HG02798 (cell line): Measurements from ENCODE around the gene ZNF407.
"Not testable (repeated sequence)": the region's sequence is repeated elsewhere in the genome, so short reads cannot be mapped to it uniquely, and the experiment has no call there.

ENCODE experiments used
- ATAC-seq: cut with Tn5 transposase; IDR thresholded peaks from one replicate; pipeline ENCODE4 v1.9.1; 2021; ENCODE audit warnings: mild to moderate bottlenecking; ENCODE audit not compliant: unreplicated experiment, poor library complexity

Gene ZNF407

DNA sequence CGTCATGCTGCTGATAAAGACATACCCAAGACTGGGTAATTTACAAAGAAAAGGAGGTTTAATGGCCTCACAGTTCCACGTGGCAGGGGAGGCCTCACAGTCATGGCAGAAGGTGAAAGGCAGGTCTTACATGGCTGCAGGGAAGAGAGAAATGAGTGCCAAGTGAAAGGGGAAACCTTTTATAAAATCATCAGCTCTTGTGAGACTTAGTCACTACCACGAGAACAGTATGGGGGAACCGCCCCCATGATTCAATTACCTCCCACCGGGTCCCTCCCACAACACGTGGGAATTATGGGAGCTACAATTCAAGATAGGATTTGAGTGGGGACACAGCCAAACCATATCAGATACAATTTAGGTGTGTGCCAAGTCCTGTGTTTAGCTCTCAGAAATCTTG lies 506.4 kb downstream of the ZNF407 start:
- ATAC-seq, result not testable (repeated sequence)

DNA sequence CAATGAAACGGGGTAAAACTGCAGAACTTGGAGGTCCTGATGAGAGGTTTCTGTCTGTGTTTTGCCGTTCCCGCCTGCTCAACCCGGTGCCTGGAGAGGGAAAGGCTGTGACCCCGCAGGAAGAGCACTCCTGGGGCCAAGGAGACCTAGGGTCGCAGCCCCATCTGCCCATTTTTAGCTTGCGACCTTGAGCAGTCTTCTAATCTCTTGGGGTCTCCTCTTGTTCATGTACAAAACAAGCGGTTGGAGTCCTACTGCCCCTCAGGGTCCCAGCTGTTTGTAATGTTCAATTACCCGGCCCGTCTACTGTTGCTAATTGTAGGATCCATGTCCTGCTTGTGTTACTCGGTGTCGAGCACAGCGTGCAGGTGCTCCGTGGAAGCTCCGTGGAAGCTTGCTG lies 506.8 kb downstream of the ZNF407 start:
- no peak for ATAC-seq

GRCh38 chr18:75105551-75106254 lies 508.0 kb downstream of the ZNF407 start:
- ATAC-seq, result no peak

DNA sequence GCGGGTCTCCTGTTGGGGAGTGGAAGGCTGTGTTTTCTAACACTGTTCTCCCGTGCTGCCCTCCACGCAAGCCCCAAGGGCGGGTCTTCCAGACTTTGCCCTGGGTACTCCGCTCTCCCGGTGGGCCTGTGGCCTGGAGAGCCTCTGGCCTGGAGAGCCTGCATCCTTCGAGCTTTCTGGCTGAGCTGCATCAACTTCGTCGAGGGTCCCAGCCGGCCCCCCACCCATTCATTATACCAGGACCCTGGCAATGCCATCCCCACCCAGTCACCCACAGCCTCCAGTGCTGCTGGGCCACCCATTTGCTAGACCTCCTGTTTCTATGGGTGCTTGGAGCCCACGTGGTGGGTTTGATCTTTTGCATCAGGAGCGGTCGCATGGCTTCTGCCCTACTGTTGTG lies 509.1 kb downstream of the ZNF407 start:
- ATAC-seq, result no peak

- ATAC-seq, result no peak
Measured at GRCh38 chr18:75107196-75107930, 509.7 kb downstream of the ZNF407 start.

DNA sequence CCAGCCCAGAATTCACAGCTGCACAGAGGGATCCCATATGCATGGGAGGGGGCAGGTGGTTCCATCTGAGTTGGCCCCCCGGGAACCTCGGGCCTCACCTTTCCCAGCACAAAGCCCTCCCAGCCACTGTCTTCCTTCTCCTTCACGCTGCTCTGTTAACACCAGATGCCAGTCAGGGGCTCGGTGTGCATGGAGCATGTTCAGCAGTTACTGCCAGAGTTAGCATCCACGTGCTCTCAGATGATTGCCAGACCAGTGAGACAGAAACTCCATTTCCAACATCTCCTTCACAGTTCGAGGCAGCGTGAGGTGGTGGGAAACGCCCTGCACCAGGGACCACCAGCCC lies 510.2 kb downstream of the ZNF407 start:
- ATAC-seq, result no peak

- ATAC-seq, result no peak
Measured at GRCh38 chr18:75108579-75109318, 511.1 kb downstream of the ZNF407 start.

DNA sequence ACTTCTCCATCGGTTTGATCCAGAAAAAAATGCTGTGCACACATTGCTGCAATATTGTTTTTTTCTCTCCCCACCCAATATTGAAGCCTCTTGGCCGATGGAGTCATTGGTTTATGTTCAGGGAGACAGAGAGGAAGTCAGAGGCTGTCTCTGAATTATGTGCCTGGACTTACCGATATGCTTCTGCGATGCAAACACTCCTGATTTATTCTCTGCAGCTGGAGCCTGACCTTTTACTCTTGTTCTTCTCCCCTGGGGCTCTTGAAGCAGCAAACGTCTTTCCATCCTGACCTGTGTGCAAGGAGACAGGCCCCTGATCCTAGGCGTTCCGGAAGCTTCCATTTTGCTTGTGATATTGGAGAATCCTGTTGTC lies 511.6 kb downstream of the ZNF407 start:
- no peak for ATAC-seq

DNA sequence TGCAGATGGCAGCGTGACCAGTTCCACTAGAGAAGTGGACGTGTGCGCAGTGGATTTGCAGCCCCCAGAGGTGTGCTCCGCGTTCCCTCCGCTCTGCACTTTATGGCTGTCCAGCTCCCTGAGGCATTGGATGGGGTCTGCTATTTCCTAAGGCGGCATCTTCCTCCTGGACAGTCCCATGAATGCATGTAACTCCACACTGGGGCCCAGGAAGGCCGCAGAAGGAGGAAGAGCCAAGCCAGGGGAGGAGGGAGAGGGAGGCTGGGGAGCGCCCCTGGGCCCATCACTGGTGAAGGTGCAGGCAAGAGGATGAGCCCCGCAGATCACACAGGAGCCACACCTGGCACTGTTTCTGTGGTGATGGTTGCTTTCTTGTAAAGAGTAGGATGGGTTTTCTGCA lies 512.1 kb downstream of the ZNF407 start:
- no peak for ATAC-seq

DNA sequence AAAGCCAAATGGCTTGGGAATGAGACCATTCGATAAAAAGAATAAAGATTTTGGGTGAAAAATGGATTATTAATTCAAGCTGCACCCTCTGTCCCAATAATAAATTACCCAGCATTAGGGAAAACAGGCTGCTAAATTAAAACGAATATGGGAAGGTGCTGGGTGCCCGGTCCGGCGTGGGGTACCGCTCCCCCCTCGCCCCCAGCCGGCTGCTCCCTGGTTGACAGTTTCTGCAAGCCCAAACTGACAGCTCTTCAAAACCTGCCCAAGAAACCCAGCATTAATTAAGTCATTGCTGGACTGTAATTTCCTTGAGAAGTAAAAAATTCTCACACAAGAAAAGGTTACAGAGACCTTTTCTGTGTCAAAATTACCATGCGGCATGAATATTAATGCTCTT lies 512.6 kb downstream of the ZNF407 start:
- ATAC-seq, result no peak

GRCh38 chr18:75110846-75111415 lies 513.3 kb downstream of the ZNF407 start:
- ATAC-seq, result no peak

GRCh38 chr18:75111760-75112159 lies 514.1 kb downstream of the ZNF407 start:
- no peak for ATAC-seq

DNA sequence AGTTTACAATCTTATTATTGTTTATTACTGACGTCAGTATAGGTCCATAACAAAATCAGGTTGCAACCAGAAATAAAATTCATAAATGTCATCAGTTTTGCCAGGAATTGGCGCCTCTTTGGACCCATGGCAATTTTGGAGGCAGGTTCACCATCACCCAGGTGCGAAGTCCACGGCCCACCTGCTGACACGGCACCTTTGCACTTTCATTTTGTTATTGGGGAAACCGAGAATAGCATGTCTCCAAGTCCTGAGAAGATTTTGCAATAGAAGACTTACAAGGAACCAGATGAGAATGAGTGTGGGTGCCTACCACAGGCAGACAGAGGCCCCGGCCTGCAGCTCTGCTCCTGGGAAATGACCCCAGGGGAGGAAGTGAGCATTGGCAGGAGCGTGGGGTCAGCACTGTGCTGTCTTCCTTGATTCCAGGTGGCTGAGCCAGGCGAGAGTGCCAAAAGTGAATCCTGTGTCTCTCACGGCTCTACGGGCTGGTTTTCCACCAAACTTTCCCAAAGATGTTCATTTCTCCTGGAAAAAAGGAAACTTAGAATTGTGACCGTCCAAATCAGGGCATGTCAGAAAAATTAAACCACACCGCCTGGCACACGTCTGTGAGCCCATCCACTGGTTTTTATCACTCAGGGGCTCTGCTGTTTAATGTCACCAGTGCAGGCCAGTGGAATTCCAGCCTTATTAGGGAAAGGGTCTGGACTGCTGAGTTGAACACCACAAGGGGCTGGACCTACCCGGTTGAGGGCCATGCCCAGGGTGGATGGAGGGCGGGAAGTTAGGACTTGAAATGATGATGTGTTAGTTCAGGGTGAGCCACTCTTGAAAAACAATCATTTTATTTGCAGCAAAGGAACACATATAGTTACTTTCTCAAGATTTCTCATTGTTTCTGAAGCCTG lies 514.8 kb downstream of the ZNF407 start:
- ATAC-seq, result no peak

DNA sequence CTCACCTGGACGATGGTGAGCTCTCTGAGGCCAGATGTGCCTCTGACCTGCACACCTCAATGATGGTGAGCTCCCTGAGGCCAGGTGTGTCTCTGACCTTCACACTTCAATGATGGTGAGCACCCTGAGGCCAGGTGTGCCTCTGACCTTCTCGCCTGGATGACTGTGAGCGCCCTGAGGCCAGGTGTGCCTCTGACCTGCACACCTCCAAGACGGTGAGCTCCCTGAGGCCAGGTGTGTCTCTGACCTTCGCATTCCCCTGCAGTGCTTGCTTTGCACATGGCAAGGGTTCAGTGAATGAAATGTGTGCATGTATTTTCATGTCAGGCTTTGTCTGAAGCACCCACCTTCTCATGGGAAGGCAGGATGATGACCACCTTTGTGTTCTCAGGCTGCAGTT lies 515.8 kb downstream of the ZNF407 start:
- no peak for ATAC-seq

GRCh38 chr18:75114231-75114764 lies 516.6 kb downstream of the ZNF407 start:
- no peak for ATAC-seq
